Lung (tissue), 4 donors: ENCODE results near the gene TRPM5. TPM values are rescaled to one million over a fixed set of nuclear protein-coding genes. Genes with fewer than 3 reads are reported as not detected.

ENCODE experiments used
- polyA plus RNA-seq, 2 donors: library from polyadenylated mRNA; stranded (reverse); fragments of 200-250 nt; gene quantifications; one replicate each; pipeline ENCODE4 v1.2.1, GENCODE V29; 2013
- total RNA-seq, 2 donors: library from RNA; depleted of rRNA in 1 of 2; stranded (reverse); fragments of >200 nt in 1 of 2; gene quantifications; one replicate each; pipeline ENCODE4 v1.2.1, GENCODE V29; 2014 to 2021
- donor health status: Bipolar disorder and iron deficiency.
- donor health status: healthy.
- donor health status: DM: yes; HTN: yes; CAD: no.

TRPM5 gene
- total and polyA plus RNA-seq, 4 donors, result 0.02 to 0.20 (median 0.11) TPM

Other genes starting within 250 kb of the TRPM5 start
- gene ASCL2, start 173.9 kb downstream of the TRPM5 start, total RNA-seq, result 1 to 10 TPM in 1 of 2 donors, not detected in 1; 2.4 TPM
- 1 to 10 TPM in 1 of 2 donors, under 1 TPM in 1; 0.94 to 2.2 TPM for gene ASCL2, start 173.9 kb downstream of the TRPM5 start, polyA plus RNA-seq
- 1 to 10 TPM; 3.4 to 5.2 TPM for gene C11orf21, start 142.6 kb downstream of the TRPM5 start, total RNA-seq
- gene C11orf21, start 142.6 kb downstream of the TRPM5 start, polyA plus RNA-seq, result 1 to 10 TPM; 4.3 to 6.0 TPM
- gene TSPAN32, start 142.5 kb downstream of the TRPM5 start, total RNA-seq, result 1 to 10 TPM; 7.4 to 7.6 TPM
- gene TSPAN32, start 142.5 kb downstream of the TRPM5 start, polyA plus RNA-seq, result 1 to 10 TPM; 6.1 to 6.8 TPM
- 100 to 1,000 TPM; 605 to 708 TPM for gene CD81, start 67.2 kb downstream of the TRPM5 start, total RNA-seq
- gene CD81, start 67.2 kb downstream of the TRPM5 start, polyA plus RNA-seq, result 100 to 1,000 TPM; 412 to 679 TPM
- 10 to 100 TPM; 25.1 to 56.5 TPM for gene TSSC4, start 43.8 kb downstream of the TRPM5 start, total RNA-seq
- 10 to 100 TPM; 48.8 to 50.7 TPM for gene TSSC4, start 43.8 kb downstream of the TRPM5 start, polyA plus RNA-seq
- gene KCNQ1, start 494 bp upstream of the TRPM5 start, total RNA-seq, result 10 to 100 TPM; 15.4 to 41.7 TPM
- gene KCNQ1, start 494 bp upstream of the TRPM5 start, polyA plus RNA-seq, result 10 to 100 TPM; 23.5 to 29.0 TPM